Activated CD4-positive, alpha-beta T cell treated with anti-CD3 and anti-CD28 coated beads for 36 hours (primary cell): ENCODE measurements around the gene PIP4K2C. TPM values are rescaled to one million over a fixed set of nuclear protein-coding genes. Genes with fewer than 3 reads are reported as not detected.
"Not testable (repeated sequence)": the region's sequence is repeated elsewhere in the genome, so short reads cannot be mapped to it uniquely, and the experiment has no call there.

Experiments
- ATAC-seq: fragments of 200-7000 bp; cut with Tn5 transposase; one replicate; pipeline ENCODE4 v1.10.0; 2021; ENCODE audit warnings: mild to moderate bottlenecking, moderate library complexity
- CTCF ChIA-PET: fragments of 350-600 bp; sonication (Branson Sonifier 250); formaldehyde crosslinking; loops from one replicate; lab custom pipeline; 2021; ENCODE audit warnings: antibody characterized with exemption; lab: Charles Lee
- POLR2A ChIA-PET: fragments of 350-600 bp; sonication (Branson Sonifier 250); formaldehyde crosslinking; loops from one replicate; lab custom pipeline; 2021; ENCODE audit warnings: antibody characterized with exemption, inconsistent platforms; lab: Charles Lee
- DNase-seq: peaks from one replicate; pipeline ENCODE4 v3.0.0-alpha.2; 2020
- H3K27ac Mint-ChIP-seq: one replicate; pipeline ENCODE4 v1.8.0; 2021; ENCODE audit warnings: mixed read lengths
- H3K27me3 Mint-ChIP-seq: one replicate; pipeline ENCODE4 v1.8.0; 2021; ENCODE audit warnings: mixed read lengths
- H3K36me3 Mint-ChIP-seq: one replicate; pipeline ENCODE4 v1.8.0; 2021; ENCODE audit warnings: low read depth, mixed read lengths
- H3K4me1 Mint-ChIP-seq: one replicate; pipeline ENCODE4 v1.8.0; 2021; ENCODE audit warnings: mixed read lengths
- H3K4me3 Mint-ChIP-seq: one replicate; pipeline ENCODE4 v1.8.0; 2021; ENCODE audit warnings: mild to moderate bottlenecking, moderate library complexity, mixed read lengths
- H3K9me3 Mint-ChIP-seq: one replicate; pipeline ENCODE4 v1.8.0; 2021; ENCODE audit warnings: low read depth, mixed read lengths
- intact Hi-C, 2 experiments: fragments of 100-400 bp; cut with DNase I in 1 of 2; cut with micrococcal nuclease in 1 of 2; formaldehyde crosslinking; loops; one replicate each; pipeline versions ENCODE4 v1.14.2 to v1.15.1; 2022 to 2024; cut with DNase I, micrococcal nuclease
- total RNA-seq, 2 experiments: library from RNA; stranded (reverse); gene quantifications; one replicate each; pipeline ENCODE4 v1.2.3, GENCODE V29; 2021

The PIP4K2C gene
- total RNA-seq, 2 experiments from 2014 or later: 12.1 to 14.9 TPM

DNA sequence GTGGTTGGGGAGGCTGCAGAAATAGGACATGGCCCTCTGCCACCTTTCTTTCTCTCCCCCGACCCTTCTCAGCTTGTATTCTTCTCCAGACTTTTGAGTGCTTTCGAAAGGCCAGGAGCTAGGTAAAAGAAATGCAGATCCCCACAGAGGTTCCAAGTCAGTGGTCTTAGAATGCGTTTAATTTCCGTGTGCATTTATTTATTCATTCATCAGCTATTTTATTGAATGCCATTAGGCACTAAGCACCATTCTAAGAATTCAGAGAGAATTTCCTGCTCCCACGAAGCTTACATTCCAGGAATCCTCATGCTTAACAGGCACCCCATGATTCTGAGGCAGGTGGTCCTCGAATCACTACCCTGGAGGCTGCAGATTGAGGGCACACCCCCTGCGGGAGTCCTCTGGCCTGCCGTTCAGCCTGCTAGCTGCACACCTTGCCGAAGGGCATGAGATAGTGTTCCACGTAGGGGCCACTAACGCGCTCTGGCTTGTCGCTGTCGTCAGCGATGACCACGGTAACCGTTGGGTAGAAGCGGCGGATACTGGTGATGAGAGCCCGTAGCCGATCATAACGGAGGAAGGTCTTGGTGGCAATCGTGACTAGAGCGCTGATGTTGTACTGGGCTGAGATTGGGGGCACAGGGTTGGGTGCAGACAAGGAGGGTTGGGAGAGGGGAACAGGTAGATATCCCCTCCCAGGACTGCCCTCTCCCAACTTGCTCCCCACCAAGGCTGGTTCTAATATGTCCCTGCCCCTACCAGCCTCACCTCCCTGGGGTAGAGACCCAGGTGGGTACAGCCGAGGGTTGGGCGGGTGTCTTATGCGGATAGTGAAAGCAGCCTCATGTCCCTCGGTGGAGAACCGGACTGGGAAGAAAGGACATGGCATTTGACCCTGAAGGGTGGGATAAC is 37.5 kb downstream of the PIP4K2C start:
- CTCF ChIA-PET: interaction anchor here (0.6 to 1.7 kb wide), 7 partner anchors 9 to 435 kb away, joined by 3 to 10 read pairs (median 4); no protein-coding TSS in a partner anchor
- Mint-ChIP-seq H3K27me3 (peaks cover 77% of the 10 kb centered on the region), H3K4me3 (no peak overlapping the region), H3K9me3 (no peaks in the 10 kb centered on the region), H3K36me3 (no peaks in the 10 kb centered on the region), H3K4me1 (peaks cover 19% of the 10 kb centered on the region), H3K27ac (no peak overlapping the region)
- DNase-seq (no peak), ATAC-seq (no peak)
- intact Hi-C loops: no loop called here
- POLR2A ChIA-PET: no interaction called here

DNA sequence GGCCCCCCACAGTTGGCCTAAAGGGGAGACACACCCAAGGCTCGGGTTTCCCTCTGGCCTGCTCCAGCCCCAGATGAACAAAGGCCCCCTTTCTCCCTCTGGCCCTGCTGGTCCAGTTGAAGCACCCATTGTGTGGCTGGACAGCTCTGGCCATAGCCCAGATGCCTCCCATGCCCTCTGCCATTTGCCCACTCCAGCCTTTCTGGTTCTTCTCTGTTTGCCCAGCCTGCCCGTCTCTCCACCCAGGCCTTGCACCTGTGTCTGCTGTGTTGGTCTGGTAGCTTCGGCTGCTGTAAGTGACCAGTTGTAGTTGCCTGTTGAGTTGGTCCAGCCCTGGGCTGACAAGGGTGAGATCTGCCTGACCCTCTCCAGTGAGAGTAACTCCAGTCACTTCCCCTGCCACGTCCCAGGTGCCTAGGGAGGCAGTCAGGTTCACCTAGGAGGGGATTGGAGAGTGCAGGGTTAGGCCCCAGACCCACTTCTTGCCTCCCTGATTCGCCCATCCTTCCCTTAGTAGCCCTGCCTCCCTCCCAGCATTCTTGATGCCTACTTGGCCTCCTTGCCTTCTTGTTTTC is 39.0 kb downstream of the PIP4K2C start:
- Mint-ChIP-seq H3K27ac (no peak overlapping the region), H3K27me3 (peaks cover 71% of the 10 kb centered on the region), H3K4me1 (peaks cover 20% of the 10 kb centered on the region), H3K9me3 (no peaks in the 10 kb centered on the region), H3K36me3 (no peaks in the 10 kb centered on the region), H3K4me3 (no peak overlapping the region)
- POLR2A ChIA-PET: no interaction called here
- no peak for ATAC-seq
- intact Hi-C loops: loop anchor here (5.0 kb wide), 3 partner anchors 62 to 413 kb away; partner anchors contain the start of genes NXPH4 (in 1 of the 2) and OS9 (in 1 of the 2)
- CTCF ChIA-PET: interaction anchor here (0.8 to 2.6 kb wide), 6 partner anchors 8 to 306 kb away, joined by 3 to 10 read pairs (median 6); partner anchors contain the start of gene OS9
- no peak for DNase-seq

DNA sequence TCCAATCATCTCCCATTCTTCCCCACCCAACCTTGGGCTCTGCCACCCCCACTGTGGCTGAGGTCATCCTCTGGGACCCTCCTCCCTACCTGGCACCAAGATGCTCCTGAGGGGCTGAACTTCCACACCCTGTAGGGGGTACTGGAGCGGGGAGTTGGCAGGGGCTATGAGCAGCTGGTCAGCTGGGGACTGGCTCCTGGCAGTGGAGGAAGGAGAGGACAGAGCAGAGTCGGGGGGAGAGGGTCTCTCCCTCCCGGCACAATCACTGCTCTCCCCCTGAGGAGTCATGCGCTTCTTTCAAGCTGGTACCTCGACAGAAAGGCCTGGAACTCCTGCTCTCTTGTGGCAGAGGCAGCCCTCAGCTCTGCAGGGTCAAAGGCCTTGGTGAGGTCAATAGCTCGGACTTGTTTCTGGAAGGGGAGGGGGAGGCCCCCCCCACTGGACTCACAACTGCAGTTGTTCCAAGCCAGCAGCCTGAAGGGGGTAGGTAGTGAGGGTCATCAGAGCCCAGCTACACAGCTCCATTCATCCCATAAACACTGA is 40.0 kb downstream of the PIP4K2C start:
- no peak overlapping the region for H3K4me3 Mint-ChIP-seq
- ATAC-seq: no peak
- H3K9me3 Mint-ChIP-seq: no peaks in the 10 kb centered on the region
- peaks cover 65% of the 10 kb centered on the region for H3K27me3 Mint-ChIP-seq
- intact Hi-C loops: loop anchor here (5.0 kb wide), 3 partner anchors 61 to 414 kb away; partner anchors contain the start of genes NXPH4 (in 1 of the 2) and OS9 (in 1 of the 2)
- no peak for DNase-seq
- no peak overlapping the region for H3K27ac Mint-ChIP-seq
- ChIA-PET POLR2A (no interaction called here), CTCF (interaction anchor here (0.7 to 2.6 kb wide), 6 partner anchors 9 to 47 kb away, joined by 3 to 10 read pairs (median 6); no protein-coding TSS in a partner anchor)
- H3K36me3 Mint-ChIP-seq: no peaks in the 10 kb centered on the region
- peaks cover 20% of the 10 kb centered on the region for H3K4me1 Mint-ChIP-seq

DNA sequence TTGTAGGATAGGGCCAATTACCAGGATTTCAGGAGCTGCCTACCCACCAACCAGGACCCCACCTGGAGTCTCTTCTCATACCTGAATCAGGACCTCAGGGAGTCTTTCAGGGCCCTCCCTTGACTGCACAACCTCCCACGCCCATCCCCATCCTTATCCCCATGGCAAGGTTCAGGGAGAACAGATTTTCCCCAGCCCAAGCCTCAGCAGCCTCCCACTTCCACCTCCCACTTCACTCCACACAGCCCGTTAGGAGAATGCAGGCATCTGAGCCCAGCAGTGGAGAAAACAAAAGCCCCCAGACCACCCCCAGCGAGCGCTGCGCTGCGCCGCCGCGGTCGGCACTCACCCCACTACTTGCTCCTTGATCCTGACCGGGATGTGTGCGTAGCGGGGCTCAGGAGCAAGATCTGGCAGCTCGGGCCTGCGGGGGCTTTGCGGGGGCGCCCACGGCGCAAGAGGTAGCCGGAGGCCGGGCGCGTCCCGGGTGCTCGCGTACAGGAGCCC is 40.6 kb downstream of the PIP4K2C start:
- Mint-ChIP-seq H3K27ac (no peak overlapping the region), H3K36me3 (no peaks in the 10 kb centered on the region), H3K9me3 (no peaks in the 10 kb centered on the region), H3K4me3 (peak overlapping the region; percentile 19), H3K27me3 (peaks cover 58% of the 10 kb centered on the region), H3K4me1 (peaks cover 17% of the 10 kb centered on the region)
- intact Hi-C loops: loop anchor here (5.0 kb wide), 3 partner anchors 61 to 414 kb away; partner anchors contain the start of genes NXPH4 (in 1 of the 2) and OS9 (in 1 of the 2)
- POLR2A ChIA-PET: no interaction called here
- ATAC-seq: no peak
- DNase-seq: no peak
- CTCF ChIA-PET: interaction anchor here (0.7 to 2.6 kb wide), 6 partner anchors 9 to 48 kb away, joined by 3 to 10 read pairs (median 6); no protein-coding TSS in a partner anchor

DNA sequence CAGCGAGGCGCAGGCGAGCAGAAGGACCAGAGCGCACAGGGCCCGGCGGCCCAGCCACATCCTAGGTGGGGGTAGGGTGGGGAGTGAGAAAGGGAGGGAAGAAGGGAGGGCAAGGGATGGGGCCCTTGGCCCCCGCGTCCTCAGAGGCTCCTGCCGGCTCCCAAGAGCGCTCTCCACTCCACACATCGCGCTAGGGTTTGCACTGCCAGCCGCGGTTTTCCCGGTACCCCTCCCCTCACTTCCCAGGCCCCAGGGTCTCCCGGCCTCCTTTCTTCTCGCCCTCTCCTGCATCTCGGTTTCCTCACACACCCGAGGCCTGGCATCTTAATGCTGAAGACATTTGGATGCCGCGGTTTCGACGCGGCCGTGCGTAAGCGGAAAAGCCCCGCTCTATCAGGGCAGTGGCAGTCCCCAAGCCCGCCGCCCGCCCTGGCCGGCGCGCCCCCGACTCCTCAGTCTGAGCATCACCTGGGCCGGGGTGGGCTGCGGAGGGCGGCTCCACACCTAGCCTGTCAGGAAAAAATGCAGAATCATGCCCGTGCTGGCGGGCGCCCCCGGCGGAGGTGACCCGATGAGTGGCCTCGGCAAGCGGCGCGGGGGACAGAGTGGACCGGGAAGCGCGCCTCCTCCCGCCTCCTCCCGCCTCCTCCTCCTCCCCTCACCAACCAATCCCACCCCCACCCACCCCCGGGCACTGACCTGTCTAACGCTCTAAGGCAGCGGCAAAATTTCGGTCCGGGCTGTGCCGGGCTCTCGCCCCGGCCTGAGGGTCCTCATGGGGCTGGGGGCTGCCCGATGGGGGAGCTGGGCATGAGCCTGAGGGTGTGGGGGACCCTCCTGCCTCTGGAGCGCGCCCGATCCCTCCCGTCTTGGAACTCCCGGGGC is 41.3 kb downstream of the PIP4K2C start:
- Mint-ChIP-seq H3K4me1 (peaks cover 13% of the 10 kb centered on the region), H3K9me3 (no peaks in the 10 kb centered on the region), H3K36me3 (no peaks in the 10 kb centered on the region), H3K27me3 (peaks cover 53% of the 10 kb centered on the region), H3K27ac (no peak overlapping the region), H3K4me3 (peak overlapping the region; percentile 54)
- intact Hi-C loops: loop anchor here (5.0 kb wide), 3 partner anchors 60 to 415 kb away; partner anchors contain the start of genes NXPH4 (in 1 of the 2) and OS9 (in 1 of the 2)
- ChIA-PET POLR2A (no interaction called here), CTCF (interaction anchor here (0.6 to 2.6 kb wide), 15 partner anchors 10 to 133 kb away, joined by 3 to 10 read pairs (median 5); partner anchors contain the start of genes DCTN2 and PIP4K2C)
- ATAC-seq: peak; percentile 17
- DNase-seq: peak; percentile 43

DNA sequence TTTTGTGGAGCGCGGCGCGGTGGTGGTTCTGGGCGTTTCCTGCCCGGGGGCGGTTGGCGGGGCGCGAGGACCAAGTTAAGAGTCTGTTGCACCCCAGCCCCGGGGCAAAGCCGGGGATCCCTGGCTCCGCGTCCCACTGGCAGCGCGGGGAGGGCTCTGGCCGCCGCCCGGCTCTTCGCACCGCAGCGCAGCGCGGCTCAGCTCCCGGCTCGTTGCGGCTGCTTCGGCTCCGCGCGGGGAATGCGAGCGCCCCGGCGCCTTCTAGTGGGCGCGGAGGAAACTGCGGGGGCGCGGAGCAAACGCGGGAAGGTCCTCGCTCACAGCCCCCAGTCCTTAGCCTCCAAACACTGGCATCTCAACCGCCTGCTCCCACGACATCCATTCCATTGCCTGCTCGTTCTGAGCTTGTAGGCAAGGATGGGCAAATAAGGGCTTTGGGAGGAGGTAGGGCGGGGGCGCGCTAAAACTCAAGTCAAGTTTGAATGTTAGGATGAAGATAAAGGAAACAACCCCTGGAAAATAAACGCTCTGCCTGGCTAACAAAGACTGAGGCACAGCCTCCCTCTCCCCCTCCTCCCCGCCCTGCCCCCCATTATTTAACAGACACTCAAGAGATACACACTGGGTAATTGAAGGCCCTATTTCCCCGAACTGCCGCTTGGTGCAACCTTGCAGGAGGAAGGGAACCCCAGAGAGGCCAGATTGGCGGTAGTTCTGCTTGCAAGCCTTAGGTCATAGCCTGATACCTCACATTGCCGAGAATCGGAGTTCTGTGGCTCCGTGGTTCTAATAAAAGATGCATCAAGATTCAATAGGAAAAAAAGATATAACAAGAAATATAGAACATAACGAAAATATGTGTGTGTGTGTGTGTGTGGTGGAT is 42.2 kb downstream of the PIP4K2C start, which contains the start of gene B4GALNT1:
Gene B4GALNT1 (minus strand): TSS at position 244 of the 883 bp plus-strand sequence. CDS start 1,069 bp downstream, outside the sequence.
- ChIA-PET POLR2A (no interaction called here), CTCF (interaction anchor here (0.6 to 2.0 kb wide), 15 partner anchors 10 to 132 kb away, joined by 3 to 9 read pairs (median 4); partner anchors contain the start of genes DCTN2, OS9 and PIP4K2C)
- DNase-seq: peak; percentile 81
- Mint-ChIP-seq H3K9me3 (no peaks in the 10 kb centered on the region), H3K4me1 (peaks cover 6% of the 10 kb centered on the region), H3K27me3 (peaks cover 46% of the 10 kb centered on the region), H3K4me3 (peak within 1 kb of the TSS; percentile 54), H3K27ac (no peak within 1 kb of the TSS), H3K36me3 (no peaks in the 10 kb centered on the region)
- peak; percentile 86 for ATAC-seq
- intact Hi-C loops: loop anchor here (1.0 to 5.0 kb wide), 5 partner anchors 50 to 416 kb away; partner anchors contain the start of genes NXPH4 (in 1 of the 2) and OS9 (in 1 of the 2)

DNA sequence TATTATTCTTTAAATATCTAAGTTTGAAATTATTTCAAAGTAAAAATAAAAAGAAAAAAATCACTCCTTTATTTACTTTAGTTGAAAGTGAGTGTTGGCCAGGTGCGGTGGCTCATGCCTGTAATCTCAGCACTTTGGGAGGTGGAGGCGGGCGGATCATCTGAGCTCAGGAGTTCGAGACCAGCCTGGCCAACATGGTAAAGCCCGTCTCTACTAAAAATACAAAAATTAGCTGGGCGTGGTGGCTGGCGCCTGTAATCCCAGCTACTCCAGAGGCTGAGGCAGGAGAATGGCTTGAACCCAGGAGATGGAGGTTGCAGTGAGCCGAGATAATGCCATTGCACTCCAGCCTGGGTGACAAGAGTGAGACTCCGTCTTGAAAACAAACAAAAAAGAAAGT is 45.7 kb downstream of the PIP4K2C start:
- CTCF ChIA-PET: interaction anchor here (0.9 to 2.3 kb wide), 4 partner anchors 16 to 61 kb away, joined by 3 to 12 read pairs (median 7); no protein-coding TSS in a partner anchor
- ATAC-seq, H3K4me1 Mint-ChIP-seq, H3K36me3 Mint-ChIP-seq, H3K4me3 Mint-ChIP-seq, H3K27ac Mint-ChIP-seq, DNase-seq, intact Hi-C loops, POLR2A ChIA-PET, H3K9me3 Mint-ChIP-seq: not testable (repeated sequence)
- H3K27me3 Mint-ChIP-seq: peaks cover 20% of the 10 kb centered on the region

DNA sequence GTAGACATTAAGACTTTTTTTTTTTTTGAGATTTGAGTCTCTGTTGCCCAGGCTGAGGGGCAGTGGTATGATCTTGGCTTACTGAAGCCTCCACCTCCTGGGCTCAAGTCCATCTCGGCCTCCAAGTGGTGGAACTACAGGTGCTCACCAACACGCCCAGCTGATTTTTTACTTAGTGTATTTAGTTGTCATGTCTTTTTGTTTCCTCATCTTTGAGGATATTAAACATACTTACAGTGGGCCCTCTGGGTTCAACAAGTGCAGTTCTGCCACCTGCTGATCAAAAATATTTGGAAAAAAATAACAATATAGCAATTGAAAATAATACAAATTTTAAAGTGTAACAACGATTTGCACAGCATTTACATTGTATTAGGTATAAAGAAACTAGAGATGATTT is 46.4 kb downstream of the PIP4K2C start:
- Mint-ChIP-seq H3K36me3 (no peaks in the 10 kb centered on the region), H3K27me3 (peaks cover 22% of the 10 kb centered on the region), H3K4me3 (no peak overlapping the region), H3K27ac (no peak overlapping the region), H3K9me3 (no peaks in the 10 kb centered on the region), H3K4me1 (peaks cover 6% of the 10 kb centered on the region)
- POLR2A ChIA-PET: no interaction called here
- DNase-seq (no peak), ATAC-seq (no peak)
- intact Hi-C loops: no loop called here
- CTCF ChIA-PET: interaction anchor here (1.0 to 2.3 kb wide), 5 partner anchors 9 to 55 kb away, joined by 3 to 12 read pairs (median 7); no protein-coding TSS in a partner anchor

DNA sequence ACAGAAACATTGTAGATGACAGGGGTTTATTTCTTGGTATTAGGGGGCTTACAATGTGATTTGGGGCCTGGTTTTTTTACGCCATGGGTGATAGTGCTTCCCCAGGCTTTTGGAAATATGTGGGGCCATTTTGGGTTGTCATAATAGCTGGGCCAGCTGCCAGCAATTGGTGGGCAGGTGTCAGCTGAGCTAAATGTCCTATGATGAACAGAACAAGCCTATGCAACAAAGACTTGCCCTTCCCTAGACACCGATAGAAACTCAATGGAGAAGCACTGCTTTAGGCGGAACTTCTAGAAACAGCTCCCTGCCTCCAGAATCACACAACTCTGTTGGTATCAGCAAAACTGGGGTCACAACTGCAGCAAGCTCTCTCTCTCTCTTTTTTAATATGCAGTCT is 47.1 kb downstream of the PIP4K2C start:
- Mint-ChIP-seq H3K27ac (no peak overlapping the region), H3K4me1 (peaks cover 5% of the 10 kb centered on the region), H3K36me3 (no peaks in the 10 kb centered on the region), H3K4me3 (no peak overlapping the region), H3K27me3 (peaks cover 22% of the 10 kb centered on the region), H3K9me3 (no peaks in the 10 kb centered on the region)
- ChIA-PET POLR2A (no interaction called here), CTCF (interaction anchor here (0.6 to 2.3 kb wide), 9 partner anchors 9 to 104 kb away, joined by 3 to 12 read pairs (median 4); no protein-coding TSS in a partner anchor)
- ATAC-seq: no peak
- intact Hi-C loops: no loop called here
- no peak for DNase-seq
